GM18868 (cell line): ENCODE results near the gene DNAL1.
A peak's percentile ranks its signal among the peaks of the same experiment; 100 is the strongest.
"Not testable (repeated sequence)": the region's sequence is repeated elsewhere in the genome, so short reads cannot be mapped to it uniquely, and the experiment has no call there.

ENCODE experiments used
- ATAC-seq: cut with Tn5 transposase; IDR thresholded peaks from one replicate; pipeline ENCODE4 v1.9.1; 2021; ENCODE audit warnings: mild to moderate bottlenecking, moderate library complexity; ENCODE audit not compliant: unreplicated experiment

The DNAL1 gene

GRCh38 chr14:73696466-73697400 is 51.9 kb downstream of the DNAL1 start:
- peak; percentile 94 for ATAC-seq

- no peak for ATAC-seq
These were observed 55.5 kb downstream of the DNAL1 start for GRCh38 chr14:73700325-73700724.

GRCh38 chr14:73708076-73708475 is 63.3 kb downstream of the DNAL1 start:
- ATAC-seq: not testable (repeated sequence)

- no peak for ATAC-seq
These were observed 65.2 kb downstream of the DNAL1 start for GRCh38 chr14:73709904-73710469.

GRCh38 chr14:73710737-73711136 is 66.0 kb downstream of the DNAL1 start:
- ATAC-seq: no peak

- no peak for ATAC-seq
These were observed 67.3 kb downstream of the DNAL1 start for GRCh38 chr14:73712071-73712506.

- ATAC-seq: no peak
These were observed 67.9 kb downstream of the DNAL1 start for GRCh38 chr14:73712540-73713180.

- no peak for ATAC-seq
These were observed 68.5 kb downstream of the DNAL1 start for GRCh38 chr14:73713206-73713802.

- peak; percentile 73 for ATAC-seq
These were observed 69.2 kb downstream of the DNAL1 start, which contains the start of gene PNMA1 for GRCh38 chr14:73713803-73714655. Gene PNMA1, minus strand, starts transcription at chr14:73714384. Its CDS starts 745 bp downstream, at chr14:73713639.

- peak; percentile 1 for ATAC-seq
These were observed 69.9 kb downstream of the DNAL1 start for GRCh38 chr14:73714656-73715081.

- no peak for ATAC-seq
These were observed 70.9 kb downstream of the DNAL1 start for GRCh38 chr14:73715707-73716106.

- ATAC-seq: no peak
These were observed 72.5 kb downstream of the DNAL1 start for GRCh38 chr14:73717266-73717665.

GRCh38 chr14:73717711-73718417 is 73.1 kb downstream of the DNAL1 start:
- no peak for ATAC-seq

GRCh38 chr14:73718418-73719251 is 73.8 kb downstream of the DNAL1 start:
- ATAC-seq: no peak

GRCh38 chr14:73719361-73719760 is 74.6 kb downstream of the DNAL1 start:
- no peak for ATAC-seq

GRCh38 chr14:73719791-73720190 is 75.0 kb downstream of the DNAL1 start:
- no peak for ATAC-seq

- ATAC-seq: no peak
These were observed 75.8 kb downstream of the DNAL1 start for GRCh38 chr14:73720636-73721035.

- ATAC-seq: no peak
These were observed 76.5 kb downstream of the DNAL1 start for GRCh38 chr14:73721101-73721821.
